GM12892 (cell line): ENCODE data around the gene TSPEAR.

ENCODE experiments used
- POLR2A ChIP-seq: IDR thresholded peaks from 2 replicates; pipeline ENCODE4 v1.6.1; 2011; ENCODE audit warnings: low read depth, low read length, control low read depth
- POLR2AphosphoS5 ChIP-seq: IDR thresholded peaks from 2 replicates; pipeline ENCODE4 v1.6.1; 2011; ENCODE audit warnings: low read depth, low read length, control low read depth
- TAF1 ChIP-seq: IDR thresholded peaks from 2 replicates; pipeline ENCODE4 v1.6.1; 2011; ENCODE audit warnings: low read depth, mild to moderate bottlenecking, control low read depth, low read length, borderline replicate concordance

- TF ChIP-seq POLR2A (no peak), TAF1 (no peak), POLR2AphosphoS5 (no peak)
Observed at GRCh38 chr21:44487831-44488230, 223.5 kb downstream of the TSPEAR start.
